Measurements from ENCODE around the gene CAMK2G. TPM values are rescaled to one million over a fixed set of nuclear protein-coding genes. Genes with fewer than 3 reads are reported as not detected.

Gene CAMK2G
- polyA plus RNA-seq, 1 of the 3 experiments (the other 2 are of a cell fraction) = 41.4 TPM

DNA sequence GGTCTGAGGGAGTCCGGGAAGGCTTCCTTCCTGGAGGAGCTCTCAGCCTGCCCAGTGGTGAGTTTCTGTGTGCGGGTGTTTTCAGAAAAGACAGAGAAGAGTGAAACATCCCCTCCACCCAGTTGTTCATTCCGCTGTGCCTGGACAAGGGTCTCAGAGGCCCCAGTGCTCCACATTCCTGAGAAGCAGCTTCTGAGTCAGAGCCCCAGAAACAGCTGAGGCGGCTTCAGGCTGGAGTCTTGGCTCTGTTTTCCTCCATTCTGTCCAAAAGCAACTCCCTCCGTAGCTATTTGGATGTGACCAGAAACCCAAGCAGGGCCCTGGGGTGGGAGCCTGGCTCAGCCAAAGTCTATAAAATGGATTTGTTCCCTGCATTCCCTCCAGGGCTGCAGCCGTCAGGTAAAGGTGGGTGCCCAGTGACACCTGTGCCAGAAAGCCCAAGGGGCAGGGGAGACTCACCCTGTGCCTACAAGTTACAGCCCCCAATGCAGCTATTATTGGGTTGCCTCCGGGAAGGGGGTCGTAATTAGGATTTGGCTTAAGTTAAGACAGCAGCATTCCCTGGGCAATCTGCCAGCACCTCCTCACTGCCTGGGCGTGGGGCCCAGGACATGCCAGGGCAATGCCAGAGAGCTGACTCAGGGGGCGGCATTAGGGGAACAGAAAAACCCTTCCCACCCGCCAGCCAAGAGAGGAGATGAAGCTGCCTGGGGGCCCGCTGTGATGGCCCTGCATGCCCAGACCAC, 13.1 kb upstream of the CAMK2G start (continued):
- TF ChIP-seq, protein P1, sequence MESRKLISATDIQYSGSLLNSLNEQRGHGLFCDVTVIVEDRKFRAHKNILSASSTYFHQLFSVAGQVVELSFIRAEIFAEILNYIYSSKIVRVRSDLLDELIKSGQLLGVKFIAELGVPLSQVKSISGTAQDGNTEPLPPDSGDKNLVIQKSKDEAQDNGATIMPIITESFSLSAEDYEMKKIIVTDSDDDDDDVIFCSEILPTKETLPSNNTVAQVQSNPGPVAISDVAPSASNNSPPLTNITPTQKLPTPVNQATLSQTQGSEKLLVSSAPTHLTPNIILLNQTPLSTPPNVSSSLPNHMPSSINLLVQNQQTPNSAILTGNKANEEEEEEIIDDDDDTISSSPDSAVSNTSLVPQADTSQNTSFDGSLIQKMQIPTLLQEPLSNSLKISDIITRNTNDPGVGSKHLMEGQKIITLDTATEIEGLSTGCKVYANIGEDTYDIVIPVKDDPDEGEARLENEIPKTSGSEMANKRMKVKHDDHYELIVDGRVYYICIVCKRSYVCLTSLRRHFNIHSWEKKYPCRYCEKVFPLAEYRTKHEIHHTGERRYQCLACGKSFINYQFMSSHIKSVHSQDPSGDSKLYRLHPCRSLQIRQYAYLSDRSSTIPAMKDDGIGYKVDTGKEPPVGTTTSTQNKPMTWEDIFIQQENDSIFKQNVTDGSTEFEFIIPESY (IDR thresholded peaks at IDR 0.05; ENCODE audit: borderline replicate concordance, low read depth) = 0 out of 2 replicates have a peak, but pooled peaks have one; percentile 55
- TF ChIP-seq MEF2A (IDR thresholded peaks at IDR 0.05; ENCODE audit: borderline replicate concordance, low read depth) (peak; percentile 77; the same call in 1 of the 2 replicates), TEAD4 (IDR thresholded peaks at IDR 0.05; ENCODE audit: borderline replicate concordance, insufficient read depth) (peak; percentile 94), NRF1 (IDR thresholded peaks at IDR 0.05; ENCODE audit: low read depth, low read length) (no peak), SIN3A (IDR thresholded peaks at IDR 0.05; ENCODE audit: borderline replicate concordance, low read depth, low read length) (0 out of 2 replicates have a peak, but pooled peaks have one; percentile 27), ELF1 (IDR thresholded peaks at IDR 0.05) (no peak), MXI1 (IDR thresholded peaks at IDR 0.05; ENCODE audit: low read depth, low read length) (no peak), YY1 (IDR thresholded peaks at IDR 0.05; ENCODE audit: low read depth) (peak; percentile 8; the same call in 1 of the 2 replicates), GABPA (IDR thresholded peaks at IDR 0.05; ENCODE audit: low read depth) (no peak), FOXJ3 (CRISPR knock-in tag; IDR thresholded peaks at IDR 0.05) (no peak), TAF1 (IDR thresholded peaks at IDR 0.05; ENCODE audit: borderline replicate concordance, low read depth, low read length) (no peak), FOSL2 (IDR thresholded peaks at IDR 0.05; ENCODE audit: borderline replicate concordance, low read depth) (peak; percentile 95), TCF12 (IDR thresholded peaks at IDR 0.05) (peak; percentile 81), RXRA (IDR thresholded peaks at IDR 0.05; ENCODE audit: borderline replicate concordance, low read depth) (peak; percentile 81; the same call in 1 of the 2 replicates), EZH2phosphoT487 (IDR thresholded peaks at IDR 0.05; ENCODE audit: borderline replicate concordance, low read depth) (no peak), EP300 (IDR thresholded peaks at IDR 0.05; ENCODE audit: borderline replicate concordance in 1 of 2, low read depth in 1 of 2, low read length in 1 of 2) (peak in 1 of 2 experiments; percentile 84; a peak in 3 of 4 replicates), GATA2 (CRISPR knock-in tag; IDR thresholded peaks at IDR 0.05) (no peak), RFX5 (IDR thresholded peaks at IDR 0.05; ENCODE audit: low read length) (no peak), RCOR1 (IDR thresholded peaks at IDR 0.05; ENCODE audit: low read length) (no peak)
- TF ChIP-seq, protein P2, sequence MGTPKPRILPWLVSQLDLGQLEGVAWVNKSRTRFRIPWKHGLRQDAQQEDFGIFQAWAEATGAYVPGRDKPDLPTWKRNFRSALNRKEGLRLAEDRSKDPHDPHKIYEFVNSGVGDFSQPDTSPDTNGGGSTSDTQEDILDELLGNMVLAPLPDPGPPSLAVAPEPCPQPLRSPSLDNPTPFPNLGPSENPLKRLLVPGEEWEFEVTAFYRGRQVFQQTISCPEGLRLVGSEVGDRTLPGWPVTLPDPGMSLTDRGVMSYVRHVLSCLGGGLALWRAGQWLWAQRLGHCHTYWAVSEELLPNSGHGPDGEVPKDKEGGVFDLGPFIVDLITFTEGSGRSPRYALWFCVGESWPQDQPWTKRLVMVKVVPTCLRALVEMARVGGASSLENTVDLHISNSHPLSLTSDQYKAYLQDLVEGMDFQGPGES (IDR thresholded peaks at IDR 0.05; ENCODE audit: low read depth, low read length) = no peak
- TF ChIP-seq, protein P3, sequence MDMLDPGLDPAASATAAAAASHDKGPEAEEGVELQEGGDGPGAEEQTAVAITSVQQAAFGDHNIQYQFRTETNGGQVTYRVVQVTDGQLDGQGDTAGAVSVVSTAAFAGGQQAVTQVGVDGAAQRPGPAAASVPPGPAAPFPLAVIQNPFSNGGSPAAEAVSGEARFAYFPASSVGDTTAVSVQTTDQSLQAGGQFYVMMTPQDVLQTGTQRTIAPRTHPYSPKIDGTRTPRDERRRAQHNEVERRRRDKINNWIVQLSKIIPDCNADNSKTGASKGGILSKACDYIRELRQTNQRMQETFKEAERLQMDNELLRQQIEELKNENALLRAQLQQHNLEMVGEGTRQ (IDR thresholded peaks at IDR 0.05; ENCODE audit: borderline replicate concordance, low read depth, low read length) = no peak
- TF ChIP-seq, protein P4, sequence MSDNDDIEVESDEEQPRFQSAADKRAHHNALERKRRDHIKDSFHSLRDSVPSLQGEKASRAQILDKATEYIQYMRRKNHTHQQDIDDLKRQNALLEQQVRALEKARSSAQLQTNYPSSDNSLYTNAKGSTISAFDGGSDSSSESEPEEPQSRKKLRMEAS (IDR thresholded peaks at IDR 0.05; ENCODE audit: low read depth) = peak; percentile 78
- TF ChIP-seq, protein P5, sequence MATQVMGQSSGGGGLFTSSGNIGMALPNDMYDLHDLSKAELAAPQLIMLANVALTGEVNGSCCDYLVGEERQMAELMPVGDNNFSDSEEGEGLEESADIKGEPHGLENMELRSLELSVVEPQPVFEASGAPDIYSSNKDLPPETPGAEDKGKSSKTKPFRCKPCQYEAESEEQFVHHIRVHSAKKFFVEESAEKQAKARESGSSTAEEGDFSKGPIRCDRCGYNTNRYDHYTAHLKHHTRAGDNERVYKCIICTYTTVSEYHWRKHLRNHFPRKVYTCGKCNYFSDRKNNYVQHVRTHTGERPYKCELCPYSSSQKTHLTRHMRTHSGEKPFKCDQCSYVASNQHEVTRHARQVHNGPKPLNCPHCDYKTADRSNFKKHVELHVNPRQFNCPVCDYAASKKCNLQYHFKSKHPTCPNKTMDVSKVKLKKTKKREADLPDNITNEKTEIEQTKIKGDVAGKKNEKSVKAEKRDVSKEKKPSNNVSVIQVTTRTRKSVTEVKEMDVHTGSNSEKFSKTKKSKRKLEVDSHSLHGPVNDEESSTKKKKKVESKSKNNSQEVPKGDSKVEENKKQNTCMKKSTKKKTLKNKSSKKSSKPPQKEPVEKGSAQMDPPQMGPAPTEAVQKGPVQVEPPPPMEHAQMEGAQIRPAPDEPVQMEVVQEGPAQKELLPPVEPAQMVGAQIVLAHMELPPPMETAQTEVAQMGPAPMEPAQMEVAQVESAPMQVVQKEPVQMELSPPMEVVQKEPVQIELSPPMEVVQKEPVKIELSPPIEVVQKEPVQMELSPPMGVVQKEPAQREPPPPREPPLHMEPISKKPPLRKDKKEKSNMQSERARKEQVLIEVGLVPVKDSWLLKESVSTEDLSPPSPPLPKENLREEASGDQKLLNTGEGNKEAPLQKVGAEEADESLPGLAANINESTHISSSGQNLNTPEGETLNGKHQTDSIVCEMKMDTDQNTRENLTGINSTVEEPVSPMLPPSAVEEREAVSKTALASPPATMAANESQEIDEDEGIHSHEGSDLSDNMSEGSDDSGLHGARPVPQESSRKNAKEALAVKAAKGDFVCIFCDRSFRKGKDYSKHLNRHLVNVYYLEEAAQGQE (IDR thresholded peaks at IDR 0.05; ENCODE audit: low read depth, low read length) = peak; percentile 64; the same call in 1 of the 2 replicates
